GM18519 (cell line): Measurements from ENCODE around the gene FOXK1.
"Not testable (repeated sequence)": the region's sequence is repeated elsewhere in the genome, so short reads cannot be mapped to it uniquely, and the experiment has no call there.

Source experiments
- ATAC-seq: cut with Tn5 transposase; IDR thresholded peaks from one replicate; pipeline ENCODE4 v1.9.1; 2021; ENCODE audit warnings: mild to moderate bottlenecking, moderate library complexity; ENCODE audit not compliant: unreplicated experiment, low FRiP score

Gene FOXK1

DNA sequence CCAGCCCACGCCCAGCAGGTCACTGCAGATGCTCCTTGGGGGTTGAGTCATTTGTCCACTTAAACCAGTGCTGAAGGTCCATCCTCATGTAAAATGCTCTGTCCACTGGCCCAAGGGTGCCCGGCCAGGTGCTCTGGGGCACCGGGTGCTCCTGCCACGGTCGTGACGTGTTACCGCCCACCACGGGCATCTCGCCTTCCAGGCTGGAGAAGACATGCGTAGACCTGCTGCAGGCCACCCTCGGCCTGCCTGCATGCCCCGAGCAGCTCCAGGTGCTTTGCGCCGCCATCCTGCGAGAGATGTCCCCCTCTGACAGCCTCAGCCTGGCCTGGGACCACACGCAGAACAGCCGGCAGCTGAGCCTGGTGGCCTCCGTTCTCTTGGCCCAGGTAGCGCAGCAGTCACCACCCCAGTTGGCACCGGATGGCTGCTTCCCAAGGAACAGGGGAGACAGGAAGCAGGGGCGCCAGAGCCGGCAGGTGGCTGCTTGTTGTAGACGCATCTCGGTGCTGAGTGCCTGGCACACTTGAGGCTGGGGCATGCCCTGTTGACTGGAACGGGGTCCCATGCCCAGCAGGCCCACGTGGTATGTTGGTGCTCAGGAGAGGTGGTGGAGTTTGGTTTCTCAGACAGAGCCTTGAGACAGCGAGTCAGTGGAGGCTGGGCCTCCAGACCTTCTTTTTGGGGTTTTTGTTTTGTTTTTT is 99.4 kb downstream of the FOXK1 start:
- no peak for ATAC-seq

GRCh38 chr7:4782333-4783291 is 100.5 kb downstream of the FOXK1 start:
- ATAC-seq = no peak

- ATAC-seq = no peak
Measured at GRCh38 chr7:4783292-4783652, 101.2 kb downstream of the FOXK1 start.

DNA sequence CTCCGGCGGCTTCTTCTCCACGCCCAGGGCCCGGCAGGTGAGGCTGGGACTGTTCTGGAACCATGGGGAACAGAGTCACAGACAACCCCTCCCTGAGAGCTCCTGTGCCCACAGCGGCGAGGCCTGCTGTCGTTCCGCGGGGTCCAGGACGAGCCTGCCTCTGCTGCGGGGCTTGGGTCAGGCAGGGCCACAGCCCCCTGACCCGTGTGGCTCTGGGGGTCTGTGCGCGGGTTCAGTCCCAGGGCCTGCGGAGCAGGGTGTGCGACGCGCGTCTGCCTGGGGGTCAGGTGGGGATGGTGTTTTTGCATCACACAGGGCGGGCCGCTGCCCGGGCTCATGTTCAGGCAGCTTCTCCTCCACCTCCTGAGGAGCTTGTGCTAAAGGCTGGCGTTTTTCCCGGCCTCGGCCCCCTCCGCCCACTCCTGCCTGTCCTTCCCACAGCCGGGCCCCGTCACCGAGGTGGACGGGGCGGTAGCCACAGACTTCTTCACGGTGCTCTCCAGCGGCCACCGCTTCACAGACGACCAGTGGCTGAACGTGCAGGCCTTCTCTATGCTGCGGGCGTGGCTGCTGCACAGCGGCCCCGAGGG is 101.8 kb downstream of the FOXK1 start:
- no peak for ATAC-seq

DNA sequence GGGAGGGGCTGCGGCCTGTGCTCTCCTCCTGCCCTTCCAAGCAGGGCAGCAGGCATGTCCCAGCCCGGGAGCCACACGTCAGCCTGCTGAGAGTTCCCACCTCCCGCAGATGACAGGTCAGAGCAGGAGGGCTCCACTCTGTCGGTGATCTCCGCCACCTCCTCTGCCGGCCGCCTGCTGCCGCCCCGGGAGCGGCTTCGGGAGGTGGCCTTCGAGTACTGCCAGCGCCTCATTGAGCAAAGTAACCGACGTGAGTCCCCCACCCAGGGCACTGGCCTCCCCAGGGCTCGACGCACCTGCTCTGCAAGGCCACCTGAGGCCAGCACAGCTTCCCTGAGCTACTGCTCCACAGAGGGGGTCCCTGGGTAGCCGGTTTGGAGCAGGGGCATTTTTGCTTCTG is 102.7 kb downstream of the FOXK1 start:
- no peak for ATAC-seq

- no peak for ATAC-seq
Measured at GRCh38 chr7:4785371-4785770, 103.3 kb downstream of the FOXK1 start.

DNA sequence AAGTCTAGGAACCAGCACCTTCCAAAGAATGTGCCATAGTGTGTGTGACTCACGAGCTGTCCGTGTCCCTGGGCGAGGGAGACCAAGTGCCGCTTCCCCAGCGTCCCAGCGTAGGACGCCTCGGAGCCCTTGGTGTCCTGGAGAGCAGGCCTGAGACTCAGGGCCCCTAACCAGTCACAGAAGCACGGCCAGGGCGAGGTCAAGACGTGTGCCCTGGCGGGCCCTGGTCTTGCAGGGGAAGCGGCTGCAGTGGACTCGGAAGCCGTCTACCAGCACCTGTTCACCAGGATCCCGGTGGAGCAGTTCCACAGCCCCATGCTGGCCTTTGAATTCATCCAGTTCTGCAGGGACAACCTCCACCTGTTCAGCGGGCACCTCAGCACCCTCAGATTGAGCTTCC is 103.9 kb downstream of the FOXK1 start:
- no peak for ATAC-seq

DNA sequence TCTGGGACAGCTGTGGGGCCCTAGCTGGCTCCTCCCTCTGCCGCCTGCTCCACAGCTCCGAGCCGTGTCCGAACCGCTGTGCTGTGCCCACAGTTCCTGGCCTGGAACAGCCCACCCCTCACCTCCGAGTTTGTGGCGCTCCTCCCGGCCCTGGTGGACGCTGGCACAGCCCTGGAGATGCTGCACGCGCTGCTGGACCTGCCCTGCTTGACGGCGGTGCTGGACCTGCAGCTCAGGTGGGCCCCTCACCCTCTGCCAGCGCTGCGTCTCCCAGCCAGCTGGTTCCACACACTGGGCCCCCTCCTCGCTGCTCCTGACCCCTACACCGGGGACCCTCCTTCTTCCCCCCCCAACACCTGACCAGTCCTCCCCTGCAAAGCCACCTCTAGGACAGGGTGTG is 105.4 kb downstream of the FOXK1 start:
- no peak for ATAC-seq

- no peak for ATAC-seq
Measured at GRCh38 chr7:4787947-4788626, 106.0 kb downstream of the FOXK1 start.

GRCh38 chr7:4788627-4789189 is 106.6 kb downstream of the FOXK1 start:
- ATAC-seq = no peak

- no peak for ATAC-seq
Measured at GRCh38 chr7:4789194-4790077, 107.3 kb downstream of the FOXK1 start.

GRCh38 chr7:4790078-4790465 is 108.0 kb downstream of the FOXK1 start:
- ATAC-seq = no peak

- ATAC-seq = no peak
Measured at GRCh38 chr7:4790516-4790991, 108.5 kb downstream of the FOXK1 start.

DNA sequence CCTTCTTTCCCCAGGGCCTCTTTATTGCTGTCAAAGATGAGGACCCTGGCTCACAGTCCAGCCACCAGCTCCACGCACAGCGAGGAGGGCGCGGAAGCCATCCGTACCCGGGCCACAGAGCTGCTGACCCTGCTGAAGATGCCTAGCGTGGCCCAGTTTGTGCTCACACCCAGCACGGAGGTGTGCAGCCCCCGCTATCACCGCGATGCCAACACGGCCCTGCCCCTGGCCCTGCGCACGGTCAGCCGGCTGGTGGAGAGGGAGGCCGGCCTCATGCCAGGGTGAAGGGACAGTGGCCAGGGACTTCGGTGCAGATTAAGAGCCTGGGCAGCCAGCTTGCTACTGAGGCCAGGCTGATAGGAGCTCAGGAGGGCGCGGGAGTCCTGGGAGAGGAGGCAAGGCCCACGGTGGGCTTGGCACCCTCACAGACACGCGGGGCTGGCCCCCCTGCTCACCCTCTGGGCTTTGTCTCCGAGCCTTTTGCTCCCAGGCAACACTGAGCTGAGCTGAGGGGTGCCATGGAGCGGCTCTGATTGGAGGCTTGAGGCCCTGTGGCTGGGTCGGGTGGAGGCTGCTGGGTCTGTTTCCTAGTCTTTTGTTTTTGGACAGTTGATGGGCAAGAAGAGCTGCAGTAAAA is 109.1 kb downstream of the FOXK1 start:
- no peak for ATAC-seq

GRCh38 chr7:4791738-4792536 is 109.8 kb downstream of the FOXK1 start:
- no peak for ATAC-seq

GRCh38 chr7:4792537-4793126 is 110.5 kb downstream of the FOXK1 start:
- ATAC-seq = no peak

DNA sequence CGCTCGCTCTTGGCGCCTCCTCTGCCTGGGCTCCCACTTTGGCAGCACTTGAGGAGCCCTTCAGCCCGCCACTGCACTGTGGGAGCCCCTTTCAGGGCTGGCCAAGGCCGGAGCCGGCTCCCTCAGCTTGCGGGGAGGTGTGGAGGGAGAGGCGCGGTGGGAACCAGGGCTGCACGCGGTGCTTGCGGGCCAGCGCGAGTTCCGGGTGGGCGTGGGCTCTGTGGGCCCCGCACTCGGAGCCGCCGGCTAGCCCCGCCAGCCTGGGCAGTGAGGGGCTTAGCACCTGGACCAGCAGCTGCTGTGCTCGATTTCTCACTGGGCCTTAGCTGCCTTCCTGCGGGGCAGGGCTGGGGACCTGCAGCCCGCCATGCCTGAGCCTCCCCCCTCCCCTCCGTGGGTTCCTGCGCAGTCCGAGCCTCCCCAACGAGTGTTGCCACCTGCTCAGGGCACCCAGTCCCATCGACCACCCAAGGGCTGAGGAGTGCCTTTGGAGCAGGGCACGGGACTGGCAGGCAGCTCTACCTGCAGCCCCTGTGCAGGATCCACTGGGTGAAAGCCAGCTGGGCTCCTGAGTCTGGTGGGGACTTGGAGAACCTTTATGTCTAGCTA is 111.4 kb downstream of the FOXK1 start:
- not testable (repeated sequence) for ATAC-seq
